OCI-LY3 (cell line): ENCODE measurements around the gene GRK1.

ENCODE experiments used
- EZH2phosphoT487 ChIP-seq: fragments of 200-600 bp; shearing (Covaris generic); IDR thresholded peaks from 2 replicates; pipeline ENCODE4 v1.6.1; 2018; ENCODE audit warnings: antibody characterized with exemption, mixed run types, low read depth
- TF ChIP-seq, protein P1 (sequence below): fragments of 200-600, 300-600 bp; sonication (generic); IDR thresholded peaks from 2 replicates; pipeline ENCODE4 v1.5.1; 2014; ENCODE audit warnings: antibody characterized with exemption, low read length, low read depth

DNA sequence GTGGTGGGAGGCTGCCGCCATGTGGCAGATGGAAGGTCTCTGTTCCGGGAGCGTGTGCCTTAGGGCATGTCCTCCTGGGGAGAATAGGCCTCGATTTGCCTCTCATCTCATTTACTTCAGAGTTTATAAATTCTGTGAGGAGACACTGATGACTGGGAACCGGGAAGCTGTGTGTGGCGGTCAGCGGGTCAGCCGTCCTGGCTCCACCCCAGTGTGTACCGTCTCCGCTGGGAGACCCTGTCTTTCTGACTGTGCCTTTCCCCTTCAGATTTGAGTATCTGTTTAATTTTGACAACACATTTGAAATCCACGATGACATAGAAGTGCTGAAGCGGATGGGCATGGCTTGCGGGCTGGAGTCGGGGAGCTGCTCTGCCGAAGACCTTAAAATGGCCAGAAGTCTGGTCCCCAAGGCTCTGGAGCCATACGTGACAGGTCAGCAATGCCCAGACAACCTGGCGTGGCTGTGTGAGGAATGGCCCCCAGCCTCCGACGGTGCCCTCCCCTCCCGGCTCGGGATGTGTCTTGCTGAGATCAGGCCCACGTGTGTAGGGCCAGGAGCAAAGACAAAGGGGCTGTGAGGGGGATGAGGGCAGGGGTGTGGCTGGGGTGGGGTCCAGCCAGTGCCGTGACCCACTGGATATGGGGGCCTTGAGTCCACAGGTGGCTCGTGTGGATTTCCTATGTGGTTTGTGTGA lies 30.6 kb upstream of the GRK1 start:
- TF ChIP-seq, protein P1, sequence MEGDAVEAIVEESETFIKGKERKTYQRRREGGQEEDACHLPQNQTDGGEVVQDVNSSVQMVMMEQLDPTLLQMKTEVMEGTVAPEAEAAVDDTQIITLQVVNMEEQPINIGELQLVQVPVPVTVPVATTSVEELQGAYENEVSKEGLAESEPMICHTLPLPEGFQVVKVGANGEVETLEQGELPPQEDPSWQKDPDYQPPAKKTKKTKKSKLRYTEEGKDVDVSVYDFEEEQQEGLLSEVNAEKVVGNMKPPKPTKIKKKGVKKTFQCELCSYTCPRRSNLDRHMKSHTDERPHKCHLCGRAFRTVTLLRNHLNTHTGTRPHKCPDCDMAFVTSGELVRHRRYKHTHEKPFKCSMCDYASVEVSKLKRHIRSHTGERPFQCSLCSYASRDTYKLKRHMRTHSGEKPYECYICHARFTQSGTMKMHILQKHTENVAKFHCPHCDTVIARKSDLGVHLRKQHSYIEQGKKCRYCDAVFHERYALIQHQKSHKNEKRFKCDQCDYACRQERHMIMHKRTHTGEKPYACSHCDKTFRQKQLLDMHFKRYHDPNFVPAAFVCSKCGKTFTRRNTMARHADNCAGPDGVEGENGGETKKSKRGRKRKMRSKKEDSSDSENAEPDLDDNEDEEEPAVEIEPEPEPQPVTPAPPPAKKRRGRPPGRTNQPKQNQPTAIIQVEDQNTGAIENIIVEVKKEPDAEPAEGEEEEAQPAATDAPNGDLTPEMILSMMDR = no peak
- TF ChIP-seq EZH2phosphoT487 = no peak
